ENCODE results near the gene JAM3.

Gene JAM3

GRCh38 chr11:134039726-134040385, 29.0 kb upstream of the JAM3 start:
- WGBS (ENCODE audit: insufficient coverage, insufficient read length), result 100% methylated on average over 2 of the region's 18 CpGs
- H3K36me3 ChIP-seq (ENCODE audit: control insufficient read depth, insufficient read depth, low read length), result no peaks in the 10 kb centered on the region
- H3K4me1 ChIP-seq (ENCODE audit: control insufficient read depth, insufficient read depth, low read length), result 0 out of 2 replicates have a peak, but pooled peaks cover 2% of the 10 kb centered on the region
- no peak for DNase-seq (ENCODE audit: low read depth, low spot score)
- H3K27ac ChIP-seq (ENCODE audit: low read length), result no peak overlapping the region
- no peaks in the 10 kb centered on the region for H3K27me3 ChIP-seq (ENCODE audit: control insufficient read depth, insufficient read depth, low read length)
- H3K4me3 ChIP-seq (ENCODE audit: low read length), result no peak overlapping the region
- H3K9me3 ChIP-seq (ENCODE audit: control insufficient read depth, insufficient read depth, low read length), result no peaks in the 10 kb centered on the region

- no peak overlapping the region for H3K27ac ChIP-seq (ENCODE audit: low read length)
- H3K4me1 ChIP-seq (ENCODE audit: control insufficient read depth, insufficient read depth, low read length), result 0 out of 2 replicates have a peak, but pooled peaks cover 2% of the 10 kb centered on the region
- H3K36me3 ChIP-seq (ENCODE audit: control insufficient read depth, insufficient read depth, low read length), result no peaks in the 10 kb centered on the region
- 100% methylated on average over 1 of the region's 20 CpGs for WGBS (ENCODE audit: insufficient coverage, insufficient read length)
- DNase-seq (ENCODE audit: low read depth, low spot score), result no peak
- H3K27me3 ChIP-seq (ENCODE audit: control insufficient read depth, insufficient read depth, low read length), result no peaks in the 10 kb centered on the region
- no peak overlapping the region for H3K4me3 ChIP-seq (ENCODE audit: low read length)
- no peaks in the 10 kb centered on the region for H3K9me3 ChIP-seq (ENCODE audit: control insufficient read depth, insufficient read depth, low read length)
These were observed 28.2 kb upstream of the JAM3 start for GRCh38 chr11:134040386-134041302.

DNA sequence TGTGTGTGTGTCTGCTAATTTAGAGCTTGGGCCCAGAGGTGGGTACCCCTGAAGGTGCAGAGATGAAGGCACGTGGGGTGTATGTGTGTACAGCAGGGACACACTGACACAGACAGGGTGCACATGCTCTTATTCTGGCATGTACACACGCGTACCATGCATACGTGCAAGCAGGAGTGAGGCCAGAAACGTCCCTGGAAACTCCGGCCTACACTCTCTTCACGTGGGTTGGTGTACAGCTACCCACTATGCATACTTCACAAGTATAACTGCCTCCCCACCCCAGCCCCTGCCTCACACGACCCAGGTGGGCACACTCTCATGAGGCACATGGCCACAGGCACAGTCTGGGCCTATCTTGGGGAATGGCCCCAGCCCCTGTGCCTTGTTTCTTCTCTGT, 27.5 kb upstream of the JAM3 start:
- WGBS (ENCODE audit: insufficient coverage, insufficient read length), result no CpG with 5 or more reads among the region's 8 CpGs
- DNase-seq (ENCODE audit: low read depth, low spot score), result no peak
- no peak overlapping the region for H3K27ac ChIP-seq (ENCODE audit: low read length)
- no peaks in the 10 kb centered on the region for H3K9me3 ChIP-seq (ENCODE audit: control insufficient read depth, insufficient read depth, low read length)
- H3K27me3 ChIP-seq (ENCODE audit: control insufficient read depth, insufficient read depth, low read length), result no peaks in the 10 kb centered on the region
- peaks cover 4% of the 10 kb centered on the region; the same call in 1 of the 2 replicates for H3K4me1 ChIP-seq (ENCODE audit: control insufficient read depth, insufficient read depth, low read length)
- no peak overlapping the region for H3K4me3 ChIP-seq (ENCODE audit: low read length)
- H3K36me3 ChIP-seq (ENCODE audit: control insufficient read depth, insufficient read depth, low read length), result no peaks in the 10 kb centered on the region

DNA sequence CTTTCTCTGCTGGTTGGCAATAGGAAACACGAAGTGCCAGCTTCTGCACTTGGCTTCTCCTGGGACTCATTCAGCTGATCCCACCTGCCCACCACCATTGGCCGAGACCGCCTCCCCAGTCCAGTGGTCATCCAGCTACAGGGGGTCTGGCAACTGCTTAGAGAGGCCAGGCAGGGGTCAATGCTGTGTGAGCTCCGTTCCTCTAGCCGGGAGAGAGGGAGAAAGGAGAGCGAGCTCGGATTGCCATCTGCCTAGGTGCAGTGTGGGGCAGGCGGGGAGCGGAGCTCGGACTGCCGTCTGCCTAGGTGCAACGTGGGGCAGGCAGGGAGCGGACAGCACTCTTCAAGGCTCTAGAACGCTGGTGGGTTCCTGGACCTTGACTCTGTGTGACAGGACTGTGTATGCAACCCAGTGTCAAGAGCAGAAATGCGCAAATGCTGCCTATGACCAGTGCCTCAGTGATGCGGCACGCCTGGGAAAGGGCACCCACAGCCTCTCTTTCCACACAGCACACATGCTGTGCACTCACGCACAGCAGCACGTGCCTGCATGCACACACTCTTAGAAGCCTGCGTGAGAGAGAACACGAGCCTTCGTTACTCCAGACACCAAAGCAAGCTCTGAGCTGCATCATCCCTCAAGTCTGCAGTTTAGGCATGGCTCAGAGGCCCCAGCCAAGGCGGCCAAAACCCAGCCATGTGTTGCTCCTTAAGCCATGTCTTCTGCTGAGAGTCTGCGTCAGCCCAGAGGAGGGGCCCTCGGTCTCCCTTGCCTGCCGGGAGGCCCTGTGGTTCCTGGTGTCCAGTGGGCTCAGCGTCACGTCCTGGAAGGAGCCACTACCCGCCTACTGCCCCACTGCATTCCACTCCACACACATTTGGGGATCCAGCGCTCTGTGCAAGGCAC, 26.8 kb upstream of the JAM3 start:
- no CpG with 5 or more reads among the region's 30 CpGs for WGBS (ENCODE audit: insufficient coverage, insufficient read length)
- no peaks in the 10 kb centered on the region for H3K9me3 ChIP-seq (ENCODE audit: control insufficient read depth, insufficient read depth, low read length)
- H3K27ac ChIP-seq (ENCODE audit: low read length), result no peak overlapping the region
- H3K27me3 ChIP-seq (ENCODE audit: control insufficient read depth, insufficient read depth, low read length), result no peaks in the 10 kb centered on the region
- H3K4me3 ChIP-seq (ENCODE audit: low read length), result no peak overlapping the region
- H3K36me3 ChIP-seq (ENCODE audit: control insufficient read depth, insufficient read depth, low read length), result no peaks in the 10 kb centered on the region
- no peak for DNase-seq (ENCODE audit: low read depth, low spot score)
- H3K4me1 ChIP-seq (ENCODE audit: control insufficient read depth, insufficient read depth, low read length), result peaks cover 4% of the 10 kb centered on the region; the same call in 1 of the 2 replicates

DNA sequence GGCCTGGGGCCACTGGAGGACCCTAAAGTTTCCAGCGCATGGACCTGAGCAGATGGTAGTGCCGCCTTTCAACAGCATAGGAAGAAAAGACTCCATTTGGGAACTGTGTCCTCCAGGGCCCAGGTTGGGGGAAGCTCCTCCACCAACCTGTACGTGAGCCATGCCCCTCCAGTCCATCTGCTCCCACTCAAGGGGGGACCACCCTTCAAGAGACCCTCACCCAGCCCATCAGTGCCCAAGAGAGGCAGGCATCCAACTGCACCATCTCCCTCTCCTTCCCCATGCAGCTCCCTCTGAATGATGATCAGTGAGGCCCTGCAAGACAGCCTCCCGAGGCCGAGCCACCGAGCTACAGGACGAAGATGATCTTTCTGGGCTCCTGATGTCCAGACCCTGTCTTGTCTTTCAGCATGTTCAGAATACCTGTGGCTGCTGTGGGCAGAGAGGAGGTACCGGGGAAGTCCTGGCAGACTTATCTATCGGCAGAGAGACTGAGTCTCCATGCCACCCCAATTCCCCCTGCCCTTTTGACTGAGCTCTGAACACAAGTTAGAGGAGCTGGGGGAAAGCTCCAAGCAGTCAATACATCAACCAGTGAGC, 25.0 kb upstream of the JAM3 start:
- no peak overlapping the region for H3K4me3 ChIP-seq (ENCODE audit: low read length)
- H3K4me1 ChIP-seq (ENCODE audit: control insufficient read depth, insufficient read depth, low read length), result peaks cover 2% of the 10 kb centered on the region; the same call in 1 of the 2 replicates
- no peaks in the 10 kb centered on the region for H3K9me3 ChIP-seq (ENCODE audit: control insufficient read depth, insufficient read depth, low read length)
- H3K36me3 ChIP-seq (ENCODE audit: control insufficient read depth, insufficient read depth, low read length), result no peaks in the 10 kb centered on the region
- WGBS (ENCODE audit: insufficient coverage, insufficient read length), result no CpG with 5 or more reads among the region's 9 CpGs
- DNase-seq (ENCODE audit: low read depth, low spot score), result no peak
- no peak overlapping the region for H3K27ac ChIP-seq (ENCODE audit: low read length)
- H3K27me3 ChIP-seq (ENCODE audit: control insufficient read depth, insufficient read depth, low read length), result no peaks in the 10 kb centered on the region

DNA sequence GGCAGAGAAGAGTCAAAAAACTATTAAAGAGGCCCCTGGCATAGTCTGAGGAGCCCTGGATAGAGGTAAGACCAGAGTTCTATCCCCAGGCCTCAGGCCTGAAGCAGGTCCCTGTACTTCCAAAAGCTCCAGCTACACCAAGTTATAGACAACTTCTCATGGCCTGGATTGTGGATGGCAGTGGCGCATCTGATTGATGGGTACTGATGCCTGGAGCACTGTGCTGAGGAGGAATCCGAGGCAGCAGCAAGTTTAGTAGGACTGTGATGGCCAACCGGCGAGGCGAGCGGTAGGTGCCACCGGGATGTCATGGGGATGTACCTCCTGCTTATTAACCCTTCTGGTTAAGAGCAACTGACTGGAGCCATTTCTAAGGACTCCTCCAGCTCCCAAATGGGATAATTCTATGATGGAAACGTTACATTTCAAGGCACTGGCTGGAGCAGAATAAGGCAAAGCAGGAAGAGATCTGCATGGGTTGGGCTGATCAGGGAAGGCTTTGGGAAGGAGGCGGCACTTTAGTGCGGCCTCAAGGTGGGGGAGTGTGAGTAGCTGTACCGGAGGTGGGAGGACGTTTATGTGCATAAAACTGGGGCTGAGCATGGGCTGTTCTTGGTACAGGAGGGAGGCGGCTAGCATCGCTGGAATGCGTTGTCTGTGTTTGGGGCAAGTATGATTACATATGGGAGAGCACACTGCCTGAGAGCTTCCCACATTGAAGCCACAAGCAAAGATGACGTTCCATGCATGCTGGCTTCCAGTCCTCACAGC, 24.2 kb upstream of the JAM3 start:
- WGBS (ENCODE audit: insufficient coverage, insufficient read length), result no CpG with 5 or more reads among the region's 16 CpGs
- H3K27me3 ChIP-seq (ENCODE audit: control insufficient read depth, insufficient read depth, low read length), result no peaks in the 10 kb centered on the region
- DNase-seq (ENCODE audit: low read depth, low spot score), result no peak

GRCh38 chr11:134045799-134046635, 22.9 kb upstream of the JAM3 start:
- Histone ChIP-seq H3K27ac (ENCODE audit: low read length) (no peak overlapping the region), H3K36me3 (ENCODE audit: control insufficient read depth, insufficient read depth, low read length) (no peaks in the 10 kb centered on the region), H3K27me3 (ENCODE audit: control insufficient read depth, insufficient read depth, low read length) (no peaks in the 10 kb centered on the region), H3K9me3 (ENCODE audit: control insufficient read depth, insufficient read depth, low read length) (no peaks in the 10 kb centered on the region), H3K4me1 (ENCODE audit: control insufficient read depth, insufficient read depth, low read length) (peaks cover 2% of the 10 kb centered on the region; the same call in 1 of the 2 replicates), H3K4me3 (ENCODE audit: low read length) (no peak overlapping the region)
- WGBS (ENCODE audit: insufficient coverage, insufficient read length), result no CpG with 5 or more reads among the region's 25 CpGs
- no peak for DNase-seq (ENCODE audit: low read depth, low spot score)

More for the DNA sequence above, 24.2 kb upstream of the JAM3 start:
- H3K27ac ChIP-seq (ENCODE audit: low read length), result no peak overlapping the region
- H3K9me3 ChIP-seq (ENCODE audit: control insufficient read depth, insufficient read depth, low read length), result no peaks in the 10 kb centered on the region
- no peaks in the 10 kb centered on the region for H3K36me3 ChIP-seq (ENCODE audit: control insufficient read depth, insufficient read depth, low read length)
- H3K4me3 ChIP-seq (ENCODE audit: low read length), result no peak overlapping the region
- peaks cover 2% of the 10 kb centered on the region; the same call in 1 of the 2 replicates for H3K4me1 ChIP-seq (ENCODE audit: control insufficient read depth, insufficient read depth, low read length)

GRCh38 chr11:134046681-134047449, 22.0 kb upstream of the JAM3 start:
- Histone ChIP-seq H3K4me1 (ENCODE audit: control insufficient read depth, insufficient read depth, low read length) (peaks cover 2% of the 10 kb centered on the region; the same call in 1 of the 2 replicates), H3K27me3 (ENCODE audit: control insufficient read depth, insufficient read depth, low read length) (no peaks in the 10 kb centered on the region), H3K4me3 (ENCODE audit: low read length) (no peak overlapping the region), H3K27ac (ENCODE audit: low read length) (no peak overlapping the region), H3K9me3 (ENCODE audit: control insufficient read depth, insufficient read depth, low read length) (no peaks in the 10 kb centered on the region), H3K36me3 (ENCODE audit: control insufficient read depth, insufficient read depth, low read length) (no peaks in the 10 kb centered on the region)
- WGBS (ENCODE audit: insufficient coverage, insufficient read length), result 100% methylated on average over 7 of the region's 30 CpGs
- no peak for DNase-seq (ENCODE audit: low read depth, low spot score)
